22Rv1 (cell line): Measurements from ENCODE around the gene RFX3.

Experiments
- ZFX ChIP-seq: fragments of 450-650 bp; IDR thresholded peaks from 2 replicates; pipeline ENCODE4 v1.6.1; 2017; ENCODE audit warnings: antibody characterized with exemption, borderline replicate concordance
- TF ChIP-seq, protein P1 (sequence below): fragments of 450-650 bp; IDR thresholded peaks from 2 replicates; pipeline ENCODE4 v1.5.1; 2017; ENCODE audit warnings: mild to moderate bottlenecking

DNA sequence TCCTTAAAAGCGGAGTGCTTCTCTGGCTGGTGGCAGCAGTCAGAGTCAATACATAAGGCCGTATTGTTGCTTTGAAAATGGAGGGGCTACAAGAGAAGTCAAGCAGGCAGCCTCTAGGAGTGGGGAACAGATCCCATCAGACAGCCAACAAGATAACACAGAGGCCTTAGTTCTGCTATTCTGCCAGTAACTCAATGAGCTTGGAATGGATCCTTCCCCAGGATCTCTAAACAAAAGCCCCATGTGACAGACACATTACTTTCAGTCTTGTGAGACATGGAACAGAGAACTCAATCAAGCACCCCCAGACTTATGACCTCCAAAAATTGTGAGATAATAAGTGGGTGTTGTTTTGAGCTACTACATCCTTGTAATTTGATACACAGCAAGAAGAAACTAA is 158.6 kb downstream of the RFX3 start:
- TF ChIP-seq, protein P1, sequence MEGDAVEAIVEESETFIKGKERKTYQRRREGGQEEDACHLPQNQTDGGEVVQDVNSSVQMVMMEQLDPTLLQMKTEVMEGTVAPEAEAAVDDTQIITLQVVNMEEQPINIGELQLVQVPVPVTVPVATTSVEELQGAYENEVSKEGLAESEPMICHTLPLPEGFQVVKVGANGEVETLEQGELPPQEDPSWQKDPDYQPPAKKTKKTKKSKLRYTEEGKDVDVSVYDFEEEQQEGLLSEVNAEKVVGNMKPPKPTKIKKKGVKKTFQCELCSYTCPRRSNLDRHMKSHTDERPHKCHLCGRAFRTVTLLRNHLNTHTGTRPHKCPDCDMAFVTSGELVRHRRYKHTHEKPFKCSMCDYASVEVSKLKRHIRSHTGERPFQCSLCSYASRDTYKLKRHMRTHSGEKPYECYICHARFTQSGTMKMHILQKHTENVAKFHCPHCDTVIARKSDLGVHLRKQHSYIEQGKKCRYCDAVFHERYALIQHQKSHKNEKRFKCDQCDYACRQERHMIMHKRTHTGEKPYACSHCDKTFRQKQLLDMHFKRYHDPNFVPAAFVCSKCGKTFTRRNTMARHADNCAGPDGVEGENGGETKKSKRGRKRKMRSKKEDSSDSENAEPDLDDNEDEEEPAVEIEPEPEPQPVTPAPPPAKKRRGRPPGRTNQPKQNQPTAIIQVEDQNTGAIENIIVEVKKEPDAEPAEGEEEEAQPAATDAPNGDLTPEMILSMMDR, result no peak
- no peak for TF ChIP-seq ZFX
